Embryonic facial prominence (tissue), 1 donor: Measurements from ENCODE around the gene NEU1.
A peak's percentile ranks its signal among the peaks of the same experiment; 100 is the strongest.
"Not testable (repeated sequence)": the region's sequence is repeated elsewhere in the genome, so short reads cannot be mapped to it uniquely, and the experiment has no call there.

Experiments used
- DNase-seq: peaks from one replicate; pipeline ENCODE4 v3.0.0-alpha.2; 2016; ENCODE audit errors: extremely low spot score

The NEU1 gene

GRCh38 chr6:31862344-31863235, at the start of gene NEU1:
NEU1 (minus strand) TSS chr6:31862821; CDS start chr6:31862776, 45 bp downstream.
- peak; percentile 100 for DNase-seq

- DNase-seq: no peak
These were observed 49.4 kb upstream of the NEU1 start for GRCh38 chr6:31911826-31912585.

- not testable (repeated sequence) for DNase-seq
These were observed 46.7 kb upstream of the NEU1 start for GRCh38 chr6:31909298-31909697.

- DNase-seq: no peak
These were observed 46.2 kb upstream of the NEU1 start for GRCh38 chr6:31908791-31909190.

- DNase-seq: not testable (repeated sequence)
These were observed 45.6 kb upstream of the NEU1 start for GRCh38 chr6:31908255-31908654.

GRCh38 chr6:31907158-31907813, 44.7 kb upstream of the NEU1 start:
- DNase-seq: no peak

GRCh38 chr6:31906727-31907126, 44.1 kb upstream of the NEU1 start:
- DNase-seq: not testable (repeated sequence)

GRCh38 chr6:31906122-31906521, 43.5 kb upstream of the NEU1 start:
- no peak for DNase-seq

GRCh38 chr6:31905041-31905440, 42.4 kb upstream of the NEU1 start:
- no peak for DNase-seq

GRCh38 chr6:31903957-31904356, 41.3 kb upstream of the NEU1 start:
- DNase-seq: no peak

GRCh38 chr6:31901953-31902643, 39.5 kb upstream of the NEU1 start, which contains the start of gene ZBTB12:
ZBTB12 (minus strand) TSS chr6:31902086; CDS start chr6:31901305, 781 bp downstream.
- DNase-seq: peak; percentile 93

GRCh38 chr6:31901415-31901952, 38.9 kb upstream of the NEU1 start:
- no peak for DNase-seq

GRCh38 chr6:31900917-31901414, 38.3 kb upstream of the NEU1 start:
- DNase-seq: no peak

- no peak for DNase-seq
These were observed 37.5 kb upstream of the NEU1 start for GRCh38 chr6:31899882-31900722.

GRCh38 chr6:31899215-31899614, 36.6 kb upstream of the NEU1 start:
- no peak for DNase-seq

GRCh38 chr6:31898383-31899011, 35.9 kb upstream of the NEU1 start:
- no peak for DNase-seq

- DNase-seq: peak; percentile 63
These were observed 35.2 kb upstream of the NEU1 start, which contains the start of gene EHMT2 for GRCh38 chr6:31897612-31898382. EHMT2 (minus strand) TSS chr6:31897698; CDS start chr6:31897677, 21 bp downstream.

GRCh38 chr6:31896856-31897611, 34.4 kb upstream of the NEU1 start:
- no peak for DNase-seq
